Dedifferentiated amniotic fluid mesenchymal stem cell (primary cell): ENCODE data around the gene SAT1.

Source experiments
- DNase-seq: peaks from one replicate; pipeline ENCODE4 v3.0.0-alpha.2; 2016; ENCODE audit errors: extremely low spot score

SAT1 gene

DNA sequence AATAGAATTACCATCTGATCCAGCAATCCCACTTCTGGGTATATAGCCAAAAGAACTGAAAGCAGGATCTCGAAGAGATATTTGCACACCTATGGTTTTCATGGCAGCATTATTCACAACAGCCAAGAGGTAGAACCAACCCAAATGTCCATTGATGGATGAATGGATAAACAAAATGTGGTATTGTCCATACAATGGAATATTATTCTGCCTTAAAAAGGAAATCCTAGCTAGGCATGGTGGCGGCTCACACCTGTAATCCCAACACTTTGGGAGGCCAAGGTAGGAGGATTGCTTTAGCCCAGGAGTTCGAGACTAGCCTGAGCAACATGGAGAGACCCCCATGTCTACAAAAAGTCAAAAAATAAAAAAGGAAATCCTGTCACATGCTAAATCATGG is 27.3 kb downstream of the SAT1 start:
- no peak for DNase-seq

- no peak for DNase-seq
These were observed 28.2 kb downstream of the SAT1 start for GRCh38 chrX:23811108-23811651.

DNA sequence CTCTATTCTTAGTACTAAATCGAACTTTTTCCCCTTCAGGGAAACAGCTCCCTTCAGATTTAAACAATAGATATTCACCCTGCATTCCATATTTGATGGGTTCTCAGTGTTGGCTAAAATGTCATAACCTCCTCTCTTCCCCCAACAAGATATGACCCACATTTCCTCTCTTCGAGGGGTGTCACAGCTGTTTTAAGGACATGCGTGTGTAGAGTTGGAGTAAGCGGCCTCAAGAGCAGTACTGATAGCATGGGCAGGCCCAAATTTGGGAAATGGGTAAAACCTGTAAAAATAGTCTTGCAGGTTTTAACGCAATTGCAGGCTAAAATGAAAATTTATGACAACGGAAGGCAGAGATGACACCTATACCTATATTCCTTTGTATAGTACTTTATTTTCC is 28.7 kb downstream of the SAT1 start:
- no peak for DNase-seq

- no peak for DNase-seq
These were observed 30.8 kb downstream of the SAT1 start for GRCh38 chrX:23813808-23814207.

GRCh38 chrX:23815376-23815775 is 32.4 kb downstream of the SAT1 start:
- no peak for DNase-seq

DNA sequence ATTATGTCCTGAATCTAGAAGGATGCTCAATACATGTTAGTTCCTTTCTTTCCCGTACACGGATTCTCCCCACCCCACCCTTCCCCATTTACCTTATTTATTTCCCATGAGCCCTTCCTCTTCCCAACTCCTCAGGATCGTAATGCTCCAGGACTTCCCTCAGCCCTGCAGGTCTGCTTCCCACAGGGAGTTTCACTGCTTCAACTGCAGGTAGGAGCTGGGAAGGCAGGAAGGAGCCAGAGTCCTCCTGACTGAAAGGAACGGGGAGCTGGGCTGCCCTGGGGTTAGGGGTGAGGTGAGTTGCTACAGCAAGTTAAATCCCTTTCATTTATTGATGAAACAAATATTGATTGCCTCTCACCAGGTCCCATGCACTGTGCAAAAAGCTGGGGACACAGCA is 33.2 kb downstream of the SAT1 start:
- no peak for DNase-seq

GRCh38 chrX:23817979-23818336 is 35.0 kb downstream of the SAT1 start:
- DNase-seq, result no peak

GRCh38 chrX:23819385-23820234 is 36.6 kb downstream of the SAT1 start:
- no peak for DNase-seq

DNA sequence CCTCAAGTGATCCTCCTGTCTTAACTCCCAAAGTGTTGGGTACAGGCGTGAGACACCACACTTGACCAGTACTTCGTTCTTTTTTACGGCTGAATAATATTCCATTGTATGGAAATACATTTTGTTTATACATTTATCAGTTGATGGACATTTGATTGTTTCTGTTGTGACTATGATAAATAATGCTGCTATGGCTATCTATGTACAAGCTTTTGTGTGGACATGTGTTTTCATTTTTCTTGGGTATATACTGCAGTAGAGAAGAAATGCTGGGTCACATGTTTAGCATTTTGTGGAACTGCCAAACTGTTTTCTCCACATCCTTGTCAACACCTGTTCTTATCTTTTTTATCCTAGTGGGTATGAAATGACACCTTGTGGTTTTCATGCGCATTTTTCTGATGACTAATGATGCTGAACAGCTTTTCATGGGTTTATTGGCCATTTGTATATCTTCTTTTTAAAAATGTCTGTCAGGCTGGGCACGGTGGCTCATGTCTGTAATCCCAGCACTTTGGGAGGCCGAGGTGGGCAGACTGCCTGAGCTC is 37.3 kb downstream of the SAT1 start:
- DNase-seq, result no peak

DNA sequence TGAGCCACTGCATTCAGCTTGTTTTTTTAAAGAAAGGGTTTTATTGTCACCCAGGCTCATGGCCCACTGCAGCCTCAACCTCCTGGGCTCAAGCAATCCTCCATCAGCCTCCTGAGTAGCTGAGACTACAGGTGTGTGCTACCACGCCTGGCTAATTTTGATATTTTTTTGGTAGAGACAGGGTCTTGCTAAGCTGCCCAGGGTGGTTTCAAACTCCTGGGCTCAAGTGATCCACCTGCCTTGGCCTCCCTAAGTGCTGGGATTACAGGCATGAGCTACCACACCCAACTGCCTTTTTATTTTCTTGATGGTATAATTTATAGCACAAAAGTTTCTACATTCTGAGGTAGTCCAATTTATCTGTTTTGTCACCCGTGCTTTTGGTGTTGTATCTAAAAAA is 38.9 kb downstream of the SAT1 start:
- DNase-seq, result no peak

- no peak for DNase-seq
These were observed 39.4 kb downstream of the SAT1 start for GRCh38 chrX:23822397-23822796.

DNA sequence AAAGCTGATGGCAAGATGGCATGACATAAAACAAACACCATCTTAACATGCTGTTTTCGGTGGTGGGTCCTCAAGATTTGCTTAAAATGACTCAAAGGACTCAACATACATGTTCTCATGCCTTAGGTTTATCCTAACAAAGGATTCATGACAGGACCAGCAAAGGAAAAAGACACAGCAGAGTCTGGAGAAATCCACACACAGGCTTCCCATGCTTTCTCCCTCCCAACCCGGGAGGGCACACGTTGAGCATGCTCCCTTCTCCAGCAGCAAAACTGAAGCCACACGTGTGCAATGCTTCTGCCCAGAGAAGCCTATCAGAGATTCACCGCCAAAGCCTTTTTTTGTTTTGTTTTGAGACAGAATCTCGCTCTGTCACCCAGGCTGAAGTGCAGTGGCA is 39.9 kb downstream of the SAT1 start:
- DNase-seq, result no peak

- no peak for DNase-seq
These were observed 42.7 kb downstream of the SAT1 start for GRCh38 chrX:23825675-23826074.

DNA sequence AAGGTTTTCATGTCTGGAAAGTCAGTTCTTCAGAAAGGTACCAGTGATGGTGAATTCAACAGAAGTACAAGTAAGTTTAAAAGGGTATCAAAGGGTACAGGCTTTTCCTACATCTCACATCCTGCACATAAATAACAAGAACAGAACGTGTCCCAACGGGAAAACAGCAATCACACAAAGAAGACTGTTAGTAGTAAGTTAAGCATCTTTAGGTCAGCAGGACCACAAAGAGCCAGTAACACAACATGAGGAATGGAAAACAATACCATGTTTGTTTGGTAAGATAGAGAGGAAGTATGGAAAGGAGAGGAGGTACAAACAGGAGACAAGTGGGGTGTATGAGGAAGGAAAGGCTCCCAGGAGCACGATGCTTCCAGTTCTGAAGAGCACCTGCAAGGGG is 43.2 kb downstream of the SAT1 start:
- DNase-seq, result no peak

GRCh38 chrX:23826653-23827052 is 43.7 kb downstream of the SAT1 start:
- DNase-seq, result no peak

GRCh38 chrX:23828881-23829280 is 45.9 kb downstream of the SAT1 start:
- DNase-seq, result no peak

- DNase-seq, result no peak
These were observed 49.7 kb downstream of the SAT1 start for GRCh38 chrX:23832721-23833120.
